GDM1 (cell line): ENCODE results near the gene COG3.

Source experiments
- DNase-seq: peaks from one replicate; lab custom pipeline; 2025; lab: John Stamatoyannopoulos, UW

Gene COG3

DNA sequence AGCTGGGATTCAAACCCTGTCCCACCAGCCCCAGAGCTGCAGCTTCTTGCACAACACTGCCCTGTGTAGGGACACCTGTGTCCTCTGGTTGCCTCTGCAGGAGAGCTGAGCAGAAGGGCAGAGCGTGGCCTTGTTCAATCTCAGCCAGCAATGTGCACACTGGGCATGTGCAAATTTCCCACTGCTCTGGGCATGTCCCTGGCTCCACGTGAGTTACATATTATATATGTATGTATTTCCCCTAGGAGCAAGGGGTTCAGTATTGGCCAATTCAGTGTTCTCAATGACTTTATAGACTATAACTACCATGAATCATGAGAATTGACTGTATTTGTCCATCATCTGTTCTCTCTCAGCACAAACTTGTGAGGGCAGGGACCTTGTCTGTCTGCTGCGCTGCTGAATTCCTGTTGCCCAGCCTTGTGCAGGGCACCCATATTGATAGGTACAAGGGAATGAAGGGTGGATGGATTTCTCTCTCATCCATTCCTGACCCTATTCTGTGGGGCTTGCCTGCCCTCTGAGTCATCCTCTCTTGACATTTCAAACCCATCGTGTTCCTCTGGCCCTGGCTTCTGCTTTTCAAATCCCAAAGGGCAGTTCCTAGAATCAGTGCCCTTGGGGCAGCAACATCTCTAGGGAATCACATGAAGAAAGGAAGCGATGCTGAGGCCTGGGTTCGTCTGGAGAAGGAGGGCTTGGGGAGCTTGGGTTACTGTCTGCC lies 81.1 kb downstream of the COG3 start:
- DNase-seq, result no peak

GRCh38 chr13:45546410-45546765 lies 81.6 kb downstream of the COG3 start:
- DNase-seq, result no peak

DNA sequence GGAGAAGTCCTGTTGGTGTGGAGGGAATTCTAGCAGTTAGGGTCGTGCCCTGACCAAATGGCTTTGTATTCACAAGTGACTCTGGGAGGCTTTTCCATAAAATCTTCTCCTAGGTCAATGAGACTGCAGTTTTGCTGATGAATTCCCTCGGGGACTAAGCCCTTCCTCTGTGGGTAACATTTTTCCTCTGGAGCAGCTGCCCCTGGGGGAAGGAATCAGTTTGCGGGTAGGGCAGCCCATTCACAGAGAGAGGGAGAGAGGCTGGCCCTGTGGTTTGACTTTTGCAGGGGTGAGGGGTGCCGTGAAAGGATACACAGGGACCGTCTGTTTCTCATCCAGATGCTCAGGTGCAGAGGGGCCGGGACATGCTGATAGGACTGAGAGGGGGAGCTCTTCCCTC lies 83.5 kb downstream of the COG3 start:
- DNase-seq, result no peak

DNA sequence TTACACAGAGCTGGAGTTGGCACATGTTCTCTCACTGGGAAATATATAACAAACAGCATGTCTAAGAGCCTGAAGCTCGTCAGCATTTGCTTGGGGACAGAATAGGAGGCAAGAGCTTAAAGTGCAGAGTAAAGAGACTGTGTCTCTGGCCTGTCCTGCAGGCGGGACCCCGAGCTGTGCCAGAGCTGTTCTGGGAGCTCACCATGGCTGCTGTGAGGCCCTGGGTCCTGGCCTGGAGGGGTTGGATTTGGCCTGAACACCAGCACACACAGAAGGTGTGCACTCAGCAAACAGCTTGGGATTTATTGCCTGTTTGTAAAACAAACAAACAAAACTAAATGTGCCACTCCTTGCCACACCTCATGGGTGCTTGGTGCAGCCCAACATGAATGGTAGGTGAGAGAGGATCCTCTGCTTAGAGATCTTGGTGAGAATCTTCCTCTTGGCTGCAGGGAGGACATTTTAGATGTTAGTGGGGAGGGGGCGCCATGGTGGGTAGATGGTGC lies 89.9 kb downstream of the COG3 start:
- DNase-seq, result no peak

DNA sequence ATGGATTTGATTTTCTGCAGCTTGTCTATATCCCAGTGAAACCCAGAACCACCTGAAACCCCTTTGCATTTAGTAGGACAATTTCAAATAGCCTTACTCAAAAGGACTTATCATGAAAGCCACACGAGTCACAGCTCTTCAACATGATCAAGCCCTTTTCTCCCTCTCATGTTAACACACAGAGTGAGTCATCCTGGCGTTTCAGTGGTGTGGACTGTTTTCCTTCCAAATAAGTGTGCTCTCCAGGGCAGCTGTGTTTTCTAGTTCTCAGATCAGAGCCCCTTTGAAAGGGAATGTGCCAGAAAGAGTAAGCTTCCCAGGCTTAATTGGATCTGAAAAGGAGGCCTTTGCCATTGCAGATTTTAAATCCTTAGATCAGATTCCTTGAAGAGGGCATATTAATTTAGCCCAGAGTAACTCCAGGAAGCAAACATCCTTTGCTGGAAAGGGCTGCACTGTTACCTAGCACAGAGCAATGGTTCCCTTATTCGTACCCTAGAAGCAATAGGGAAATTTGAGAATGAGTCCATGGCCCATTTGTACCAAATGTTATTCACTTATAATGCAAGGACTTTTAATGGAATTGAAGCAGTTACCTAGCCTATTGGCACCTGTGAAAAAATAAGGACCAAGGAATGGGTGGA lies 99.5 kb downstream of the COG3 start:
- no peak for DNase-seq

GRCh38 chr13:45565331-45565730 lies 100.6 kb downstream of the COG3 start:
- no peak for DNase-seq

DNA sequence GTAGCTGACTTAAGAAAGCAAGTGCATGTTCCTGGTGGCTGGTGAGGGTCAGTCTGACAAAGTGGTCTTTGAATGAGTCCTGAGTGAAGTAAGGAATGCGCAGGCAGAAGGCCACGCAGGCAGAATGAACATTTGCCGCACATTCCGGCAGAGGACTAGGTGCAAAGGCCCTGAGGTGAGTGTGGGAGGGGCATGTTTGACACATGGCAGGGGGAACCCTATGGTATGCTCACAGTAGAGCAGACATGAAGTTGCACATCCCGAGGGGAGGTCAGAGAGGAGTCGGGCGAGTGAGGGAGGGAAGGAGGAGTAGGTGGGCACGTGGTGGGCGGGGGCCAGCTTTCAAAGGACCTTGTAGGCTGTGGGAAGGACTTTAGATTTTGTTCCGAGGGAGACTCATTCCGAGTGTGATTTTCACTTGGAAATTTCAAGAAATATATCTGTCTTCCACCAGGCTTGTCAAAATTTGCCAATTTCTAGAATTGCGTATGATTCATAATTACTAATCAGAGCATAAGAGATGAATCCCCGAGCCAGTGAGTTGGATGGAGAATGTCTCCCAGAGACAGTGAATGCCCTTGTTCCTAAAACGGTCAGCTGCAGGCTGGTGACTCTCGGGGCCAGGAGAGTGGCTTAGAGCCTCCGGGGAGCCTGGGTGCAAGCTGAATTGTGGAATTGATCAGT lies 110.5 kb downstream of the COG3 start:
- no peak for DNase-seq

DNA sequence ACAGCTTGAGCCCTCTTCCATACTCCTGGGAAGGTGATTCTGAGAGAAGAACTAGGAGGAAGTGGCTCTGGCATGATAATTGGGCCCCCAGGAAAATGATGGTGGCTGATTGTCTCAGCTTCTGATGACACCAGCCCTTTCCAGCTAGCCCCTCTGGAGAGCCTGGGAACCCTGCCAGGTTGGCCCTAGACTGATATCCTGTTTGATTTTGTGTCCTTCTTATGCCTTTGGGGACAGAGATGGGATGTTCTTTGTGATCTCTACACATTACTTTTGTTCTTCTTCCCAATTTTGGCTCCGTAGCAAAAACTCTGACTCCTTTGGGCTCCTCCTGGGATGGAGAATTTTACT lies 111.1 kb downstream of the COG3 start:
- DNase-seq, result no peak

GRCh38 chr13:45576466-45576865 lies 111.7 kb downstream of the COG3 start:
- DNase-seq, result no peak

- no peak for DNase-seq
These were observed 117.8 kb downstream of the COG3 start for GRCh38 chr13:45582408-45583076.

GRCh38 chr13:45584816-45585215 lies 120.1 kb downstream of the COG3 start:
- no peak for DNase-seq
